Neutrophil (primary cell): ENCODE results near the gene KCNJ15.

Experiments
- H3K27ac ChIP-seq: fragments of 200-600 bp; sonication (generic); 2 replicates; pipeline ENCODE4 v1.5.1; 2016; ENCODE audit warnings: mild to moderate bottlenecking, moderate library complexity
- H3K27me3 ChIP-seq: fragments of 200-600 bp; sonication (generic); 2 replicates; pipeline ENCODE4 v1.6.0; 2016; ENCODE audit warnings: mild to moderate bottlenecking
- H3K36me3 ChIP-seq: fragments of 200-600 bp; sonication (generic); 2 replicates; pipeline ENCODE4 v1.5.1; 2017
- H3K4me1 ChIP-seq, 2 experiments: fragments of 200-600 bp in 1 of 2; sonication (generic) in 1 of 2; 1 replicate in 1 of 2; 2 replicates in 1 of 2; pipeline versions ENCODE4 v1.5.1 to v1.6.1; 2013 to 2016; ENCODE audit warnings: low read depth in 1 of 2, low read length in 1 of 2, mild to moderate bottlenecking in 1 of 2, moderate library complexity in 1 of 2; ENCODE audit not compliant: control insufficient read depth in 1 of 2, insufficient read depth in 1 of 2
- H3K4me3 ChIP-seq, 2 experiments: fragments of 200-600 bp in 1 of 2; sonication (generic) in 1 of 2; 1 replicate in 1 of 2; 2 replicates in 1 of 2; pipeline ENCODE4 v1.5.1; 2013 to 2016; ENCODE audit warnings: low read depth in 1 of 2, low read length in 1 of 2, mild to moderate bottlenecking in 1 of 2, moderate library complexity in 1 of 2
- H3K9me3 ChIP-seq: fragments of 200-600 bp; sonication (generic); 2 replicates; pipeline ENCODE4 v1.5.1; 2016
- TF ChIP-seq, protein P1 (sequence below): fragments of 200-600 bp; sonication (generic); IDR thresholded peaks from 2 replicates; pipeline ENCODE4 v1.5.1; 2016; ENCODE audit warnings: antibody characterized with exemption

KCNJ15 gene

DNA sequence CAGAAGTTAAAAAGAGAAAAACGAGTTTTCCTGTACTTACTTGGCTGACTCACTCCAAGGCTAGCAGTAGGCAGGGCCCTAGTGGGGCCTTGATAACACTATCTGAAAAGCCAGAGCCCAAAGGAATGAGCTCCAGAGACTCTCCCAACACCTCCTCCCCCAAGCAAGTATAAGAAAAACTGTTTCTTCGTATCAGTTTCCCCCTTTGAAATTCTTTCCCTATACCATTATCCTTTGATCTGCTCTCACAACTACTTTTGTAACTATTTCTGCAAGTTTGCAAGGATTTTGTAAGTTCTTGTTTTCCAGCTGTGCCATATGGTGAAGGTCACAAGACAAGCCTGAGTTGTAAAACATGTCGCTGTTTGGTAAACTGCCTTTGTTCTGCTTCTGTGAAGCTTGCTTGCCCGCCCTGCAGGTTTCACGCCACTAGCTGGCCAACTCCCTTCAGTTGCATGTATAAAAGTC, 36.5 kb upstream of the KCNJ15 start:
- peak overlapping the region; percentile 97 for H3K27ac ChIP-seq
- peaks cover 6% of the 10 kb centered on the region for H3K9me3 ChIP-seq
- peaks cover 59 to 71% of the 10 kb centered on the region in 2 experiments for H3K4me1 ChIP-seq
- TF ChIP-seq, protein P1, sequence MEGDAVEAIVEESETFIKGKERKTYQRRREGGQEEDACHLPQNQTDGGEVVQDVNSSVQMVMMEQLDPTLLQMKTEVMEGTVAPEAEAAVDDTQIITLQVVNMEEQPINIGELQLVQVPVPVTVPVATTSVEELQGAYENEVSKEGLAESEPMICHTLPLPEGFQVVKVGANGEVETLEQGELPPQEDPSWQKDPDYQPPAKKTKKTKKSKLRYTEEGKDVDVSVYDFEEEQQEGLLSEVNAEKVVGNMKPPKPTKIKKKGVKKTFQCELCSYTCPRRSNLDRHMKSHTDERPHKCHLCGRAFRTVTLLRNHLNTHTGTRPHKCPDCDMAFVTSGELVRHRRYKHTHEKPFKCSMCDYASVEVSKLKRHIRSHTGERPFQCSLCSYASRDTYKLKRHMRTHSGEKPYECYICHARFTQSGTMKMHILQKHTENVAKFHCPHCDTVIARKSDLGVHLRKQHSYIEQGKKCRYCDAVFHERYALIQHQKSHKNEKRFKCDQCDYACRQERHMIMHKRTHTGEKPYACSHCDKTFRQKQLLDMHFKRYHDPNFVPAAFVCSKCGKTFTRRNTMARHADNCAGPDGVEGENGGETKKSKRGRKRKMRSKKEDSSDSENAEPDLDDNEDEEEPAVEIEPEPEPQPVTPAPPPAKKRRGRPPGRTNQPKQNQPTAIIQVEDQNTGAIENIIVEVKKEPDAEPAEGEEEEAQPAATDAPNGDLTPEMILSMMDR, result no peak
- no peaks in the 10 kb centered on the region for H3K36me3 ChIP-seq
- no peaks in the 10 kb centered on the region for H3K27me3 ChIP-seq
- peak overlapping the region in 1 of 2 experiments; percentile 14 for H3K4me3 ChIP-seq

DNA sequence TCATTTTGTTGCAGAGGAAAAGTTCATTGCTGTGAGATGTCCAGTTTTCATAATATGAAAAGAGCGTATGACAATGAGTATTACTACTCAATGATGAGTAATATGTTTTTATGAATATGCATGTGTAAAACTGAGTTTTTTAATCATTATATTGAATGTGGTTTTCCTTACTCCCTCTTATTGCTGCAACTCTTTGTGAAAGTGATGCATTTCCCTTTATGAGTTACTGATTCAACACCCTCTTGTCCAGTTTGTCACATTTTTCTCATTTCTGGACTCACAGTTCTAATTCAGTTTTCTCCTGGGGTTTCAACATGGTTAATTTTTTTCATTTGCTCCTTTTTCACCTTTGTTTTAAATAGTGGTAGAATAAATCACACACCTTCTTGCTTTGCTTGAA, 35.2 kb upstream of the KCNJ15 start:
- TF ChIP-seq, protein P1, result no peak
- no peaks in the 10 kb centered on the region for H3K27me3 ChIP-seq
- H3K4me1 ChIP-seq, result peaks cover 71 to 82% of the 10 kb centered on the region in 2 experiments
- no peaks in the 10 kb centered on the region for H3K36me3 ChIP-seq
- H3K27ac ChIP-seq, result peak overlapping the region; percentile 97
- H3K9me3 ChIP-seq, result peaks cover 6% of the 10 kb centered on the region
- no peak overlapping the region for H3K4me3 ChIP-seq

DNA sequence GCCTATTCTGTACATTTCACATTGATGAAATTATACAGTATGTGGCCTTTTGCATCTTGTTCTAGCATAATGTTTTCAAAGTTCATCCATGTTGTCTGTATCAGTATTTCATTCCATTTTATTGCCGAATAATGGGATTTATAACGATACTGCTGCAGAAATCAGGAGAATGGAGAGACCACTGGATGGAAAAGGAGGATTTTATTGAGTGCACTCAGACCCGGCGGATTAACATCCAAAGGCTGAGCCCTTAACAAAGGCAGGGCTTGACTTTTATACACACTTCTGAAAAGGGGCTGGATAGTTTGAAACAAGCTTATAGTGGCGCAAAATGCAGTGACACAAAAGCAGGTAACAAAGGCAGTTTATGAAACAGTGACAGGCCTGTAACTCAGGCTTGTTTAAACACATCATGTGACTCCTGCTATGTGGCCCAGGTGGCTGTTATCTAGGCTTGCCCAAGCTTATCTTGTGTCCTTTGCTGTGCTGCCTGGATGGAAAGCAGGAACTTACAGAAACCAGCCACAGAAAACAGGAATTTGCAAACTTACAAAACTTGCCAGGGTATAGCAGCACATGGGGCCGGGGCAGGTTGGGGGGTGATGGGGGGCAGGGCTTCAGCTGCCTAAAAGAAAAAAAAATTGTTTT, 32.8 kb upstream of the KCNJ15 start:
- Histone ChIP-seq H3K27me3 (no peaks in the 10 kb centered on the region), H3K27ac (peak overlapping the region; percentile 97), H3K9me3 (peaks cover 6% of the 10 kb centered on the region), H3K4me3 (peak overlapping the region in 1 of 2 experiments; percentile 18), H3K4me1 (peaks cover 85 to 95% of the 10 kb centered on the region in 2 experiments), H3K36me3 (no peaks in the 10 kb centered on the region)
- TF ChIP-seq, protein P1, result no peak

DNA sequence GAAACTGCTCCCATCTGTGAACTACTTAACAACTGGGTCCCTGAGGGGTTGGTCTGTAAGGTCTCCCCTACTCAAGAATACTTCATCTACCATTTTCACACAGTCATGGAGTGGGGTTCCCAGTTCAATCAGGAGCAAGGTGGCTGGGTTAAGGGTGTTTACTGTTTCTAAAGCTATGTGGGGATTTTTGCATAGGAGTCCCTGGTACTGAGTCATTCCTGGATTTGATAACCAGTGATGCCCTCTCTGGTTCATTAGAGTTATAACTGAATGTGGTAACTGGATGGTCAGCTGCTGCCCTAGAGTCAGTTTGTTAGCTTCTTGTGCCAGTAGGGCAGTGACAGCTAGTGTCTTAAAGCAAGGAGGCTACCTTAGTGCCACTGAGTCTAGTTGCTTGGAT, 29.4 kb upstream of the KCNJ15 start:
- Histone ChIP-seq H3K27ac (peak overlapping the region; percentile 97), H3K4me1 (peaks cover 69 to 72% of the 10 kb centered on the region in 2 experiments), H3K36me3 (no peaks in the 10 kb centered on the region), H3K9me3 (peaks cover 4% of the 10 kb centered on the region), H3K4me3 (peak overlapping the region in 1 of 2 experiments; percentile 59), H3K27me3 (no peaks in the 10 kb centered on the region)
- TF ChIP-seq, protein P1, result no peak

DNA sequence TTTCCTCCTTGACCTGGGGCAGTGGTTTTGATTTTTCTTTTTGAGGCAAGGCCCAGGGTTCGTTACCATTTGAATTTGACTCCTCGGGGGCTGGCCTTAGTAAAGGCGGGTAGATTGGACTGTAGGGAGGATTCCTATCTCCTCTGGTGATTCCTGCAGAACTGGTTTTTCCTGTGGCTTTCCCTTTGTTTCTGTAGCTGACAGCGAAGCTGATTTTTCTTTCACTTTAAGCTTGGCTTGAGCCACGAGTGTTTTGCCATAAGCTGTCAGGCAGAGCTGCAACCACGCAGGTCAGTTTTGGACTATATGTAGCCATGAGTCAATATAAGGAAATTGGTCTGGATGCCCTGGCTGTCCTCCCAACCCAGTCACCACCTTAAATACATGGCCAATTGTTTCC, 28.7 kb upstream of the KCNJ15 start:
- Histone ChIP-seq H3K27ac (peak overlapping the region; percentile 97), H3K4me1 (peaks cover 65 to 66% of the 10 kb centered on the region in 2 experiments), H3K9me3 (no peaks in the 10 kb centered on the region), H3K36me3 (no peaks in the 10 kb centered on the region), H3K27me3 (no peaks in the 10 kb centered on the region), H3K4me3 (peak overlapping the region; percentile 59 to 64)
- TF ChIP-seq, protein P1, result no peak
